Right atrium auricular region (tissue), 2 donors: Measurements from ENCODE around the gene KCNQ1. TPM values are rescaled to one million over a fixed set of nuclear protein-coding genes. Genes with fewer than 3 reads are reported as not detected.

Source experiments
- DNase-seq: peaks from one replicate; pipeline ENCODE4 v3.0.0-alpha.2; 2019; ENCODE audit warnings: low spot score
- H3K27ac ChIP-seq, 2 donors: fragments of 200-600 bp; sonication (generic); 1 replicate in 1 of 2; 2 replicates in 1 of 2; pipeline ENCODE4 v1.5.1; 2016 to 2019
- H3K27me3 ChIP-seq, 2 donors: fragments of 200-600 bp; sonication (generic); one replicate each; pipeline versions ENCODE4 v1.5.1 to v1.6.0; 2017 to 2019
- H3K36me3 ChIP-seq: fragments of 200-600 bp; sonication (generic); one replicate; pipeline ENCODE4 v1.5.1; 2016
- H3K4me1 ChIP-seq, 2 donors: fragments of 200-600 bp; sonication (generic); one replicate each; pipeline versions ENCODE4 v1.5.1 to v1.6.0; 2017 to 2019
- H3K4me3 ChIP-seq, 2 donors: fragments of 200-600 bp; sonication (generic); 1 replicate in 1 of 2; 2 replicates in 1 of 2; pipeline ENCODE4 v1.5.1; 2017 to 2019; ENCODE audit warnings: mild to moderate bottlenecking in 1 of 2, moderate library complexity in 1 of 2
- H3K9me3 ChIP-seq, 2 donors: fragments of 200-600 bp; sonication (generic); one replicate each; pipeline ENCODE4 v1.5.1; 2019
- CTCF ChIP-seq, 2 donors: fragments of 200-600 bp; sonication (generic); IDR thresholded peaks; one replicate each; pipeline ENCODE4 v1.5.1; 2019; ENCODE audit warnings: antibody characterized with exemption in 2 of 2
- total RNA-seq, 2 donors: library from RNA; depleted of rRNA; stranded (reverse); fragments of >200 nt; gene quantifications; one replicate each; pipeline ENCODE4 v1.1.0, GENCODE V29; 2016

Gene KCNQ1
- total RNA-seq, 2 donors from 2014 or later, result 12.7 to 25.1 TPM

DNA sequence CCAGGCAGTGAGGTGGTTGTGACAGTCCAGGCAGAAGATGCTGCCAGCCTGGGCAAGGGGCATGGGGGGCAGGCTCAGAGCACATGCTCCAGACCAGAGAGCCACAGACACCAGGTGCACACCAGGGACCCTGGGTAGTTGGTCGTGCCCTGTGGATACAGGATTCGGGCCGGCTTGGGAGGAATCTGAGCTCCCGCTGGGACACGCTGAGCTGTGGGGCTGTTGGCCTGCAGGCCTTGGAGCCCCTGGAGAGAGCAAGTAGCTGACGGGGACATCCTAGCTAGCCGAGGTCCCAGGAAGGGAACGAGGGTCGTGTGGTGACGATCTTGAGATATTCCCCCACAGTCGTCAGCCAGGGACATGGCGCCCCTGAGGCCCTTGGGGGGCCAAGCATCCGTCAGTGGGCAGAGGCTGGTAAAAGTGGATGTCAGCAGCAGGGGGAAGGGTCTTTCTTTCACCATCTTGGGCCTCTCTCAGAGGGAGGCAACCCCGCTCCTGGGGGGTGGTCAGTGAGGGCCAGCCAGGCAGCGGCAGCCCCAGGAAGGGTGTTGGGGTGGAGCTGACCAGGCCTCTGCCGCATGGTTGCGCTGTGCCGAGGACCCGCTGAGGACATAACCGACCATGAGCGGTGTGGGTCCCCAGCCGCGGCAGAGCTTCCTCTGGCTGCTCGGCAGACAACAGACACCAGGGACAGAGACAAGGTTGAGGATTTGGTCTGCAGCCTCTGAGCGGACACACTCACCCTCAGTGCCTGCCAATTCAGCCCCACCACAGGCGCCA lies 396.8 kb downstream of the KCNQ1 start:
- no peak for DNase-seq
- H3K4me3 ChIP-seq, result no peak overlapping the region
- H3K27me3 ChIP-seq, result no peaks in the 10 kb centered on the region
- no peak for TF ChIP-seq CTCF (IDR thresholded peaks at IDR 0.05)
- H3K27ac ChIP-seq, result no peak overlapping the region
- H3K36me3 ChIP-seq, result no peaks in the 10 kb centered on the region
- H3K9me3 ChIP-seq, result no peaks in the 10 kb centered on the region
- H3K4me1 ChIP-seq, result peaks cover 0 to 22% of the 10 kb centered on the region in 2 donors

DNA sequence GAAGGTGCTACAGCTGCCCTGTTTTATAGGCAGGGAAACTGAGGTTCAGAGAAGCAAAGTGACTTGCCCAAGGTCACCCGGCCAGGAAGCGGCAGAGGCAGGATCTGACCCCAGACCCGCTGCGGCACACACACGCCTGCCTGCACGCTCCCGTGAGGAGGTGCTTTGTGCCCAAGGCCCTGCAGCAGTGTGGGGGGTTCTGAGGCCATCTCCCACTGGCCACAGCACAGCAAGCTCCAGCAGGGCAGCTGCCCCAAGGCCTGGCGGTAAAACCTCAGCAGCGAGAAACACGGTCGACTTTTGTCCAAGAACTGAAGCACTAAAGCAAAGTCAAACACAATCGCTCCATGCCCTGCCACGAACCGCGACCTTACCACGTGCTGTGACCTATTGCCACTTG lies 398.1 kb downstream of the KCNQ1 start:
- no peak overlapping the region for H3K27ac ChIP-seq
- H3K36me3 ChIP-seq, result no peaks in the 10 kb centered on the region
- no peaks in the 10 kb centered on the region for H3K27me3 ChIP-seq
- H3K4me1 ChIP-seq, result peaks cover 0 to 10% of the 10 kb centered on the region in 2 donors
- no peak for DNase-seq
- TF ChIP-seq CTCF (IDR thresholded peaks at IDR 0.05), result no peak
- H3K4me3 ChIP-seq, result no peak overlapping the region
- no peaks in the 10 kb centered on the region for H3K9me3 ChIP-seq

DNA sequence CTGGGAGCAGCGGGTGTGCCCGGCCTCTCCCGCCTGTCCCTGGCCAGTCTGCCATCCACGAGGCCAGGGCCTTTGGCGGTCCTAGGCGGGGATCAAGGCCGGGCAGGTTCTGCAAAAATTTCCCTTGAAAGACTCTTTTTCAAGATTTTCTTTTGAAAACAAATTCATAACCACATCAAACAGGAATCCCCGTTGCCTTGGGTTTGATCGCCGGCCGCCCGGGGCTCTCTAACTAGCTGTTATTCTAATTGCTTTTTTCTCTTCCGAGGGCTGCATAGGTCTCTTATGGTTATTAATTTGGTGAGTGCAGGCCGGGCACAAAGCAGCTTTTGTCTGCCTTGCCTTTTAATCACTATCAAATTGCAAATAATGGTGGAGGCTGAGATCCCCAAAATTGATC lies 398.7 kb downstream of the KCNQ1 start:
- Histone ChIP-seq H3K9me3 (no peaks in the 10 kb centered on the region), H3K36me3 (no peaks in the 10 kb centered on the region), H3K4me1 (peaks cover 0 to 8% of the 10 kb centered on the region in 2 donors), H3K4me3 (no peak overlapping the region), H3K27ac (no peak overlapping the region), H3K27me3 (no peaks in the 10 kb centered on the region)
- no peak for DNase-seq
- no peak for TF ChIP-seq CTCF (IDR thresholded peaks at IDR 0.05)

DNA sequence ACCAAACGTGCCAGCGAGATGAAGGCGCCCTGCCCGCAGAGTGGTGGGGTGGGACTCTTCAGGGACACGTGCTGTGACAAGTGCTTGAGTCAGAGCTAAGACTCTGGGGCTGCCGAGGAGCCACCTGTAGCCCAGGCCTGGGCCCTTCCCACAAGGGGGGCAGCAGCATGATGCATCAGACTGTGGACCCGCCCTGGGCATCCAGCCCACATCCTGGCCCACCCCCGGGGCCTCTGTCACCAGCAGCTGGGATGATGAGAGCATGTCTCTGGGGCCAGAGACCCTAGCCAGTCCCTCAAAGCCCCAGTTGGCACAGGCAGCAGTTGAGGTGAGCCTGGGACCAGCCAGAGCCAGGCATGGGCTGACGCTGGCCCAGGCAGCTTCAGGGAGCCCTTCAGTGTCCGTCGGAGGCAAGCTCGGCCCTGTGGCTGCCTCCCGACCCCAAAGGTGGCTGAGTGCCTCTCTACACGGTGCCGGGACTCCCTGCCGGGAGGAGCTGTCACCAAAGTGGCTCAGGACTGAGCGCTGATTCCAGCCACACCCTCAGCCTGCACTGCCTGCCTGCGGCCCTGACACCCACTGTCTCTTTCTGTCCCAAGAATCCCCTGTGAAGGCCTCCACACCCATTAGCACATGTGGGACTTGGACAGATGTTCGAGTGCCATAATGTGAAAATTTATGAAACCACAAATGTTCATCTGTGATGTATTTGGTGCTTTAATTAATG lies 399.5 kb downstream of the KCNQ1 start:
- DNase-seq, result no peak

GRCh38 chr11:2844996-2845395 lies 400.2 kb downstream of the KCNQ1 start:
- TF ChIP-seq CTCF (IDR thresholded peaks at IDR 0.05), result no peak
- no peaks in the 10 kb centered on the region for H3K36me3 ChIP-seq
- H3K4me1 ChIP-seq, result no peaks in the 10 kb centered on the region
- H3K4me3 ChIP-seq, result no peak overlapping the region
- DNase-seq, result no peak
- H3K27ac ChIP-seq, result no peak overlapping the region
- no peaks in the 10 kb centered on the region for H3K27me3 ChIP-seq
- H3K9me3 ChIP-seq, result no peaks in the 10 kb centered on the region

More for the DNA sequence above, 399.5 kb downstream of the KCNQ1 start:
- H3K4me1 ChIP-seq, result peaks cover 0 to under 1% of the 10 kb centered on the region in 2 donors
- no peak overlapping the region for H3K4me3 ChIP-seq
- no peak for TF ChIP-seq CTCF (IDR thresholded peaks at IDR 0.05)
- no peaks in the 10 kb centered on the region for H3K27me3 ChIP-seq
- no peaks in the 10 kb centered on the region for H3K9me3 ChIP-seq
- H3K27ac ChIP-seq, result no peak overlapping the region
- H3K36me3 ChIP-seq, result no peaks in the 10 kb centered on the region
